ENCODE results near the gene PRKAB1.

The PRKAB1 gene

GRCh38 chr12:119720349-119720748 lies 52.4 kb downstream of the PRKAB1 start:
- Histone ChIP-seq H3K79me1 (replicated peaks; ENCODE audit: low read length, poor library complexity, severe bottlenecking) (peaks cover under 1% of the 10 kb centered on the region), H3K9me3 (ENCODE audit: control insufficient read depth, low read length) (no peaks in the 10 kb centered on the region), H2BK120ac (ENCODE audit: low read depth, low read length) (no peak overlapping the region), H3K9ac (ENCODE audit: low read length) (no peak overlapping the region), H2BK15ac (ENCODE audit: low read depth, poor library complexity, severe bottlenecking) (no peak overlapping the region), H3K36me3 (ENCODE audit: control insufficient read depth in 1 of 2, insufficient read depth in 2 of 2, low read depth in 1 of 2, low read length in 2 of 2) (peaks cover 3 to 36% of the 10 kb centered on the region in 2 experiments), H3K27me3 (ENCODE audit: control insufficient read depth in 1 of 2, insufficient read depth in 1 of 2, low read length in 2 of 2) (no peaks in the 10 kb centered on the region), H2BK12ac (ENCODE audit: low read length in 2 of 2) (no peak overlapping the region), H3K4me1 (ENCODE audit: control insufficient read depth, insufficient read depth, low read depth, low read length) (no peaks in the 10 kb centered on the region), H4K91ac (ENCODE audit: low read length) (no peak overlapping the region), H3K4ac (ENCODE audit: low read depth in 1 of 2, low read length in 2 of 2) (no peak overlapping the region), H3K23ac (ENCODE audit: low read length in 2 of 2) (no peak overlapping the region), H3K4me2 (ENCODE audit: low read length, poor library complexity, severe bottlenecking) (no peak overlapping the region), H3K18ac (ENCODE audit: low read depth in 1 of 2, low read length in 2 of 2) (no peak overlapping the region), H3K4me3 (ENCODE audit: insufficient read depth in 1 of 2, low read depth in 1 of 2, low read length in 2 of 2) (no peak overlapping the region), H3K14ac (ENCODE audit: low read length in 2 of 2) (no peak overlapping the region), H2AK5ac (ENCODE audit: low read length, severe bottlenecking) (no peak overlapping the region), H4K8ac (ENCODE audit: low read length) (no peak overlapping the region), H3K27ac (ENCODE audit: low read length, poor library complexity, severe bottlenecking) (no peak overlapping the region), H2BK5ac (ENCODE audit: low read depth, low read length, poor library complexity, severe bottlenecking) (no peak overlapping the region), H2AFZ (ENCODE audit: low read depth, low read length) (no peak overlapping the region)
- no peak for DNase-seq

DNA sequence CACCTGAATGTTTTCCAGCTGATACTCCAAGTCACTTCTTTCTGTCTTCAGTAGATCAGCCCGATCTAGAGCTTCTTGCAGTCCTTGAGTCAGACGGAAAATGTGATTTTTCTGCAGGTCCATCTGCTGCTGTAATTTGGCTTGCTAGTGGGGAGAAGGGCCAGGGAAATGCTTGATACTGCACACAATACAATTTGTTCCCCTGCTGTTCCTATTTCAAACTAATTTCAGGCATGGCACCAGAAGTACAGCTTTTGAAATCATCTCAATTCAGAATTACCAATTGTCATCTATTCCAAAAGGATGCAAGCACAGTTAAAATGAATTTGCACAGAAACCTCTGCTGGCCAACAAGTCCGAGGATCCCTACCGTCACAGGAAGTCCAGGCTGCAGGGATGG lies 53.4 kb downstream of the PRKAB1 start:
- Histone ChIP-seq H3K27ac (ENCODE audit: low read length, poor library complexity, severe bottlenecking) (no peak overlapping the region), H4K91ac (ENCODE audit: low read length) (no peak overlapping the region), H3K9me3 (ENCODE audit: control insufficient read depth, low read length) (no peaks in the 10 kb centered on the region), H3K14ac (ENCODE audit: low read length in 2 of 2) (no peak overlapping the region), H3K23ac (ENCODE audit: low read length in 2 of 2) (no peak overlapping the region), H2BK5ac (ENCODE audit: low read depth, low read length, poor library complexity, severe bottlenecking) (no peak overlapping the region), H3K18ac (ENCODE audit: low read depth in 1 of 2, low read length in 2 of 2) (no peak overlapping the region), H3K4me2 (ENCODE audit: low read length, poor library complexity, severe bottlenecking) (no peak overlapping the region), H3K4me1 (ENCODE audit: control insufficient read depth, insufficient read depth, low read depth, low read length) (no peaks in the 10 kb centered on the region), H2BK12ac (ENCODE audit: low read length in 2 of 2) (no peak overlapping the region), H3K4ac (ENCODE audit: low read depth in 1 of 2, low read length in 2 of 2) (no peak overlapping the region), H3K27me3 (ENCODE audit: control insufficient read depth in 1 of 2, insufficient read depth in 1 of 2, low read length in 2 of 2) (no peaks in the 10 kb centered on the region), H2BK15ac (ENCODE audit: low read depth, poor library complexity, severe bottlenecking) (no peak overlapping the region), H2AFZ (ENCODE audit: low read depth, low read length) (no peak overlapping the region), H3K9ac (ENCODE audit: low read length) (no peak overlapping the region), H3K4me3 (ENCODE audit: insufficient read depth in 1 of 2, low read depth in 1 of 2, low read length in 2 of 2) (no peak overlapping the region), H2AK5ac (ENCODE audit: low read length, severe bottlenecking) (no peak overlapping the region), H2BK120ac (ENCODE audit: low read depth, low read length) (no peak overlapping the region), H3K36me3 (ENCODE audit: control insufficient read depth in 1 of 2, insufficient read depth in 2 of 2, low read depth in 1 of 2, low read length in 2 of 2) (peaks cover 3 to 31% of the 10 kb centered on the region in 2 experiments), H4K8ac (ENCODE audit: low read length) (no peak overlapping the region), H3K79me1 (replicated peaks; ENCODE audit: low read length, poor library complexity, severe bottlenecking) (peaks cover 3% of the 10 kb centered on the region)
- 99% methylated on average over 4 of the region's 4 CpGs for WGBS
- no peak for DNase-seq

DNA sequence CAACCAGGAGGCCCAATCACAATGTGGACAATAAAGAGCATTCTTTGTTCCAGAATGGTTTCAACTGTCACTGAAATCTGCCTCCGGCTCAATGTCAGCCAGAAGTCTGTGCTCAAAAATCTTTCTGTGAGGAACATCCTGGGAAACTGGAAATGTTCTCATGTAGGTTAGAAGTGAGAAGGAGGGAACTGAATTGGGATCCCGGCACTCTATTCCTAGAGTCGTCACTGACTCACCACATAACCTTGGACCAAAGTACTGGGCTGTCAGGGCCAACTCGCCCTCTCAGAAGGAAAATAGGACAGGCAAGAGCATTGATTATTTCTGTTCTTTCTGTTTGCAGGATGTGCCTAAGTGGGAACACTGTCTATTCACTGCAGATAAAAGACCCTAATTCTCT lies 57.6 kb downstream of the PRKAB1 start:
- no peak overlapping the region for H3K18ac ChIP-seq (ENCODE audit: low read depth in 1 of 2, low read length in 2 of 2)
- no peak overlapping the region for H3K4me3 ChIP-seq (ENCODE audit: insufficient read depth in 1 of 2, low read depth in 1 of 2, low read length in 2 of 2)
- H2AFZ ChIP-seq (ENCODE audit: low read depth, low read length), result no peak overlapping the region
- H3K23ac ChIP-seq (ENCODE audit: low read length in 2 of 2), result no peak overlapping the region
- H4K91ac ChIP-seq (ENCODE audit: low read length), result no peak overlapping the region
- DNase-seq, result no peak
- no peak overlapping the region for H2BK5ac ChIP-seq (ENCODE audit: low read depth, low read length, poor library complexity, severe bottlenecking)
- H3K36me3 ChIP-seq (ENCODE audit: control insufficient read depth in 1 of 2, insufficient read depth in 2 of 2, low read depth in 1 of 2, low read length in 2 of 2), result peaks cover 0 to 30% of the 10 kb centered on the region in 2 experiments
- WGBS, result 100% methylated on average over 4 of the region's 4 CpGs
- H3K27ac ChIP-seq (ENCODE audit: low read length, poor library complexity, severe bottlenecking), result no peak overlapping the region
- H2BK12ac ChIP-seq (ENCODE audit: low read length in 2 of 2), result no peak overlapping the region
- no peak overlapping the region for H2BK15ac ChIP-seq (ENCODE audit: low read depth, poor library complexity, severe bottlenecking)
- H4K8ac ChIP-seq (ENCODE audit: low read length), result no peak overlapping the region
- no peak overlapping the region for H2AK5ac ChIP-seq (ENCODE audit: low read length, severe bottlenecking)
- H3K4ac ChIP-seq (ENCODE audit: low read depth in 1 of 2, low read length in 2 of 2), result no peak overlapping the region
- no peaks in the 10 kb centered on the region for H3K4me1 ChIP-seq (ENCODE audit: control insufficient read depth, insufficient read depth, low read depth, low read length)
- H3K9me3 ChIP-seq (ENCODE audit: control insufficient read depth, low read length), result no peaks in the 10 kb centered on the region
- H3K79me1 ChIP-seq (replicated peaks; ENCODE audit: low read length, poor library complexity, severe bottlenecking), result peaks cover 3% of the 10 kb centered on the region
- no peaks in the 10 kb centered on the region for H3K27me3 ChIP-seq (ENCODE audit: control insufficient read depth in 1 of 2, insufficient read depth in 1 of 2, low read length in 2 of 2)
- no peak overlapping the region for H3K14ac ChIP-seq (ENCODE audit: low read length in 2 of 2)
- no peak overlapping the region for H3K4me2 ChIP-seq (ENCODE audit: low read length, poor library complexity, severe bottlenecking)
- H3K9ac ChIP-seq (ENCODE audit: low read length), result no peak overlapping the region
- no peak overlapping the region for H2BK120ac ChIP-seq (ENCODE audit: low read depth, low read length)

DNA sequence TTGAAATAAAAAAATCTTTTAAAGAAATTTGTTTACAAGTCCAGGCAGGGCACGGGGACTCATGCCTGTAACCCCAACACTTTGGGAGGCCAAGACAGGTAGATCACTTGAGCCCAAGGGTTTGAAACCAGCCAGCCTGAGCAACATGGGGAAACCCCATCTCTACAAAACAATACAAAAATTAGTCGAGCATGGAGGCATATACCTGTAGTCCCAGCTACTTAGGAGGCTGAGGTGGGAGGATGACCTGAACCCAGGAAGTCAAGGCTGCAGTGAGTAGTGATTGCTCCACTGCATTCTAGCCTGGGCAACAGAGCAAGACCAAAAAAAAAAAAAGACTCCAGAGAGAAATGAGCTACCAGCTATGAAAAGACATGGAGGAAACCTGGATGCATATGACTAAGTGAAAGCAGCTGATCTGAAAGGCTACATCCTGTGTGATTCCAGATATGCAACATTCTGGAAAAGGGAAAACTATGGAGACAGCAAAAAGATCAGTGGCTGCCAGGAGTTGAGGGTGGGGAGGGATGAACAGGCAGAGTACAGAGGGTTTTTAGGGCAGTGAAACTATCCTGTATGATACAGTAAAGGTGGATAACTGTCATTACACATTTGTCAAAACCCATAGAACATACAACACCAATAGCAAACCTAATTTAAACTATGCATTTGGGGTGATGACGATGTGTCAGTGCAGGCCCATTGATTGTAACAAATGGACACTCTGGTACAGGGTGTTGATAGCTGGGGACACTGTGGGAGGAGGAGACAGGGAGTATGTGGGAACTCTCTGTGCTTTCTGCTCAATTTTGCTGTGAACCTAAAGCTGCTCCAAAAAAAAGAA lies 59.9 kb downstream of the PRKAB1 start:
- Histone ChIP-seq H4K8ac (ENCODE audit: low read length) (no peak overlapping the region), H2BK120ac (ENCODE audit: low read depth, low read length) (no peak overlapping the region), H2BK12ac (ENCODE audit: low read length in 2 of 2) (no peak overlapping the region), H2BK5ac (ENCODE audit: low read depth, low read length, poor library complexity, severe bottlenecking) (no peak overlapping the region), H3K36me3 (ENCODE audit: control insufficient read depth in 1 of 2, insufficient read depth in 2 of 2, low read depth in 1 of 2, low read length in 2 of 2) (peaks cover 0 to 31% of the 10 kb centered on the region in 2 experiments), H3K18ac (ENCODE audit: low read depth in 1 of 2, low read length in 2 of 2) (no peak overlapping the region), H4K91ac (ENCODE audit: low read length) (no peak overlapping the region), H3K14ac (ENCODE audit: low read length in 2 of 2) (no peak overlapping the region), H3K27ac (ENCODE audit: low read length, poor library complexity, severe bottlenecking) (no peak overlapping the region), H3K4me1 (ENCODE audit: control insufficient read depth, insufficient read depth, low read depth, low read length) (no peaks in the 10 kb centered on the region), H3K4me2 (ENCODE audit: low read length, poor library complexity, severe bottlenecking) (no peak overlapping the region), H2BK15ac (ENCODE audit: low read depth, poor library complexity, severe bottlenecking) (no peak overlapping the region), H3K4ac (ENCODE audit: low read depth in 1 of 2, low read length in 2 of 2) (no peak overlapping the region), H2AK5ac (ENCODE audit: low read length, severe bottlenecking) (no peak overlapping the region), H3K9ac (ENCODE audit: low read length) (no peak overlapping the region), H3K27me3 (ENCODE audit: control insufficient read depth in 1 of 2, insufficient read depth in 1 of 2, low read length in 2 of 2) (no peaks in the 10 kb centered on the region), H3K79me1 (replicated peaks; ENCODE audit: low read length, poor library complexity, severe bottlenecking) (peaks cover 3% of the 10 kb centered on the region), H3K23ac (ENCODE audit: low read length in 2 of 2) (no peak overlapping the region), H3K4me3 (ENCODE audit: insufficient read depth in 1 of 2, low read depth in 1 of 2, low read length in 2 of 2) (no peak overlapping the region), H2AFZ (ENCODE audit: low read depth, low read length) (no peak overlapping the region), H3K9me3 (ENCODE audit: control insufficient read depth, low read length) (no peaks in the 10 kb centered on the region)
- DNase-seq, result no peak
- 100% methylated on average over 3 of the region's 3 CpGs for WGBS
